ELF-1 (cell line): Measurements from ENCODE around the gene ARHGAP26.
A peak's percentile ranks its signal among the peaks of the same experiment; 100 is the strongest.

ENCODE experiments used
- DNase-seq: peaks from one replicate; pipeline ENCODE4 v3.0.0-alpha.2; 2016; ENCODE audit warnings: low read depth, low spot score

The ARHGAP26 gene

GRCh38 chr5:143059976-143060765 lies 290.0 kb downstream of the ARHGAP26 start:
- DNase-seq, result no peak

GRCh38 chr5:143061161-143061945 lies 291.2 kb downstream of the ARHGAP26 start:
- DNase-seq, result no peak

DNA sequence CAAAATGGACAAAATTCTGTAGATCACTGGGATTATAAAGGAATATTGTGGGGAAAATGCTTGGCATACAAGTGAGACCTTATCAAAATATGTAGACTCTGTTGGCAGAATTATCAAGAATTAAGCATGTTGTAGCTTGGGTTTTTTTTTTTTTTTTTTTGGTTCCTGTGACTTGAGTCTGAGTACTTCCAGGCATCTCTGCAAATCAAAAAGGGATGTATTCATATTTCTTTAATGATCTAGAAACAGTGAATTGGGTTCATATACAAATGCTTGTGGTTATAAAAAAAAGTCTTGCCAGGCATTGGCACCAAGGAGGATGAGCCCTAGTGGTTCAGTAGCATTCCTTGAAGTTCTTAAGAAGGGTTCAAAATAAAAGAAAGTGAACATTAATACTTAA lies 292.2 kb downstream of the ARHGAP26 start:
- no peak for DNase-seq

- peak; percentile 17 for DNase-seq
Observed at GRCh38 chr5:143063175-143063970, 293.2 kb downstream of the ARHGAP26 start.

DNA sequence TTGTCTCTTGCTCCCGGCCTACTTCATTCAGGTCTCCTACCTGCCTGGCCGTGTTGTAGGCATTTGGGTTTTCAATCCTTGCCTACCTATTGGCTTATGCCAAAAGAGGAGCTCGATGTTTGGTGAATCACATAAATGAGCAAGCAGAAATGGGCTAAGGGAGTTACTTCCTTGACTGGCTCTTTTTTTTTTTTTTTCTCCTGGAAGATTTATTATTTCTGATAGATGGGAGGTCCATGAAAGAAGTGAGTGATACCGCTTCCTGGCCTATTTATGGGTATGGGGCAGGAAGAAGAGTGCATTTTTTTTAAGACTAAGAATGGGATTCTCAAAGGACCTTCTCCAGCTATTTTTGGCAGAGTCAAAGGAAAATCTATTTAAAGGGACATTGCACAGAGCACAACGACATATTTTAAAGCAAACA lies 294.1 kb downstream of the ARHGAP26 start:
- no peak for DNase-seq

DNA sequence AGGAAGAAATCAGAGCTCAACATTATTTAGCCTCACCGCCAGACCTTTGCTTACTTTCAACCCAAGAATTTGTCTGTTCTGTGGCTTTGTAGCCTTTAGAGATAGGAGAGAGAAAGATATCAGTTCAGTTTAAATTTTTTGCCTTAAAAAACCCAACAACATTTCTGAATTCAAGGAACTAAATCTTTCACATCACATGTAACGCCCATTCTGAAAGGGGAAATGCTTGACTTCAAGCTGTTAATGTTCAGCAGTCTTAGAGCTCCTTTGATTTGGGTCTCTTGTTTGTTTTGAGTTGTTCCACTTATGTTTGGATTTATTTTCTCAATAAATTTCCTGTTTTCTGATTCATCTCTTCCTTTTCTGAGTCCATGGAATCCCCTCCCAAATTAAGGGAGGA lies 294.5 kb downstream of the ARHGAP26 start:
- DNase-seq, result no peak

DNA sequence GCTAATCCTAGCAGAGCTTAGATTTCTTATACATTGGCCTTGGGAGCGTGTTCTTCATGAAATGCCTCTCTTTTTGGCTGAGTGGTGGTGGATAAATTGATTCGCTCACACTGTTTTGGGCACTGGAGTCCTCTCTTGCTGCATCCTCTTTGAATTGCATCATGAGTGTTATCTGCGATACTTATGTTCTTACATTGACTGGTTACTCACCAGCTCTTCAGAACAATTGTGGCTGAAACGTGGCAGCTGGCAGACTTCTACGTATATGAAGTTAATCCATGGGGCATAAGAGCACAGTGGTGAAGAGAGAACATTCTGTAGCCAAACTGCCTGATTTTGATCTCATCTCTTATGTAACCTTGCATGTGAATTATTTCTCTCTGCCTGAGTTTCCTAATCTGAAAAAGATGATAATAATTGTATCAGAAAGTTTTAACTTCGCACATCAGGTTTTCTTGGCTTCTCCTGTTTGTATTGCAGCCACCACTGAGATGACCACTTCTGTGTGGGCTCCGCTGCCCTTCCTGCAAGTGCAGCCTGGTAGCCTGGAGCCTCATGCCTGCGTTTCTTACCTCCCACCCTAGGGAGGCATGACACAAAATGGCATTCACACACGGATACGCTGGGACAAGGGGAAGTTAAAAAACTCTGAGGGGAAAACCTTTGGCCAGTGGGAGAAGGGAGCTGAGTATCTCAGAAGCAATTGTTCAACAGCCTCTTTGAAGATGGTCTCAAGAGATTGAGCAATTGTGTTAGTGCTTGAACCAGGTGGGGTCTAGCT lies 295.2 kb downstream of the ARHGAP26 start:
- no peak for DNase-seq

- DNase-seq, result no peak
Observed at GRCh38 chr5:143065996-143066522, 295.9 kb downstream of the ARHGAP26 start.

GRCh38 chr5:143066556-143067281 lies 296.5 kb downstream of the ARHGAP26 start:
- no peak for DNase-seq

DNA sequence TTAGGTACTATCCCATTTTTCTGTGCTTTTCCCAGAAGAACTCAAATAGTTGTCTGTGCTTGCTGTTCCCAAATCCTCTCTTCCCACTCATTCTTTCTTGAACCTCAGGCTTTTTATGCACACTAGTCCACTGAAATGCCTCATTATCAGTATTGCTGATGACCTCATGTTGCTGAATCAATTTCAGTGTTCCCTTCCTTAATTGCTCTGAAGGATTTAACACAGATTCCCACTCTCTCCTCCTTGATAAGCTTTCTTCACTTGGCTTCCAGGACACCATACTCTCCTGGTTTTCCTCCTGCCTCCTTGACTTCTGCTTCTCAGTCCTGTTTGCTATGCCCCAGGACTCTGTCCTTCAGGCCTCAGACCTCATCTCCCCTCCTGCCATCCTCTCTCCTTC lies 298.5 kb downstream of the ARHGAP26 start:
- DNase-seq, result no peak

GRCh38 chr5:143071927-143072326 lies 301.8 kb downstream of the ARHGAP26 start:
- no peak for DNase-seq

DNA sequence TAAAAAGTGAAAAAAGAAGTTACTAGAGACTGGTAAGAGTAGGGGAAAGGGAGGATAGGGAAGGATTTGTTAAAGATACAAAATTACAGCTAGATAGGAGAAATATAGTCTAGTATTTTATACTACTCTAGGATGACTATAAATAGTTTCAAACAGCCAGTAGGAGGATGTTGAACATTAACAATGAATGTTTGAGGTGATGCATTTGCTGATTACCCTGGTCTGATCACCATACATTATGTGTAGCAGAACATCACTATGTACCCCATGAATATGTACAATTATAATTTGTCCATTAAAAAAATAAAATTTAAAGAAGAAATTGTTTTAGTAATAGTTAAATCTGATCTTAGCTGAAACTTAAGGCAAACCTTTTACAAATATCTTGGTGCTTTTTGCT lies 302.6 kb downstream of the ARHGAP26 start:
- DNase-seq, result no peak

DNA sequence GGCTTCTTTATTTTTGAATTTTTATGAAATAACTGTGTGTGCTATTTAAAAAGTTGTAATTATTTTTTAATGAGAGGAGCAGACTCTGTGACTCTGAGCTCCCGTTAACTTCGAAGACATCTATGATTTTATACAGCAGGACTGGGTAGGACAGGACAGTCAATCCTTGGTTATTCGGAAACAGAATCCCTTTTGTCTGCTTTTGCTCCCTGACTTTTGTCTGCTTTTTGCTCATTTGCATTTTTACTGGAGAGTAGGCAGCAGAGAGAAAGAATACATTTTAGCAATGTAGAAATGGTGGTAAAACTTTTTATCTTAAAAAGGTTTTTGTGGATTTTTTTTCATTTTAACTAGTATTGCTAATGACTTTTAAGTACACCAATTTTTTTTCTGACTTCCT lies 303.6 kb downstream of the ARHGAP26 start:
- no peak for DNase-seq

- DNase-seq, result no peak
Observed at GRCh38 chr5:143074414-143074996, 304.3 kb downstream of the ARHGAP26 start.

GRCh38 chr5:143076377-143076776 lies 306.2 kb downstream of the ARHGAP26 start:
- no peak for DNase-seq

DNA sequence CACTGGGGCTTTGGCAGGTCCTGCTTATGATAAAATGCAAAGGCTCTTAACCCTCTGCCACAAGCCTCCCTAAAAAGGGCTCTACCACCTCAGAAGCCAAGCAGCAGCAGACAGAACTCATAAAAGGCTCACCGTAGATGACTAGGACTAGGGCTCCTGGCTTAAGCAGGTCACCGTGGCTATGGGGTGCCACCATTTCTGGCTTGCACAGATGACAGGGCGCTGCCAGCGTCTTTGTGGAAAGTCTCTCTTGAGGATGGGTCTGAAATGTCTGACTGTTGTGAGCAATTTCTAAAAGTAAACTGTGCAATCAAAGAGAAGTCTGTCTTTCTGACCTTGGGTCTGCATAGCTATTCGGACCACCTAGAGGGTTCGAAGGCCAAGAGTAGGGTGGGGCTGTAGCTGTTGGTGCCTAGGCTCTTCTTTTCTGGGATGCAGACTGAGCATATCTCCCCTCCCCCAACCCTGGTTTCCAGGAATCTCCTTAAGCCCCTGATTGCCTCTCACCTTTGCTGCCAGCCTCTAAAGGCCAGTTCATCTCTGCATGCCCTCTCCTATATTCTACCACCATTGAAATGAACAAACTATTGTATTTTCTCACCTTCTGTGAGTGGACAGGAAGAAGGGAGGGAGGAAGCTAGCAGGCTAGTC lies 307.4 kb downstream of the ARHGAP26 start:
- no peak for DNase-seq

DNA sequence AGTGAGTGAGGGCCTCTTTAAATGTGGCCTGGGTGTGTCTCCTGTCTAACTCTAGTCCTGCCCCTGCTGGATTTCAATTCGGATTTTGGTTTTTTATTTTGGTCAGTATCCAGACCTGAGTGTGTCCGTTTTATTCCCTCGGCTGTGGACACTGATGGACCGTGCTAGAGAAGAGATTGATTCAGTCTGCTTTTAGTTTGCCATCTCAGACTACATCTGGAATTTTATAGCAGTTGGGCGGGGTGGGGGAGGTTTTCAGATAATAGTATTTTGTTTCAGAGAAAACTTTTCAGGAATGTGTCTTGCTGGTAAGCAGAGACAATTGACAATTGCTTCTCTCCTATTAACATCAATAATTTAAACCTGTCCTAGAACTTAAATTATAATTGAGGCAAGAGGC lies 308.1 kb downstream of the ARHGAP26 start:
- DNase-seq, result no peak

DNA sequence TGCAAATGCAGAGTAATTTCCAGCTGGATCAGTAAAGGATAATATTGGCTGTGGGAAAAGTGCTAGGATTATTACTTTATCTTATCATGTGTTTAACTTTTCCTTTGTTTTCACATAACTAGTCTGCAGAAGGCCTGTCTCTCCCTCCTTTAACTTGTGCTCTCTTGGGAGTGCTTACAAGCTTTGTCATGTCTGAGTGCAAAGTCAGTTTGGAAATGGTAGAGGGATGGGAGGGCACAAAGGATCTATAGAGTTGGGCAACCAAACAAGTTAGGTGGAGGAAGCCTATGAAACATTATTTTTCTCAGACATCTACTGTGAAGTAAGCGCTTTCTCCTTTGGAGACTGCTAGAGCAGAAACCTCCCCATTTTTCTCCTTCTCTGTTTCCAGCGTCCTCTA lies 308.8 kb downstream of the ARHGAP26 start:
- DNase-seq, result no peak

- no peak for DNase-seq
Observed at GRCh38 chr5:143080407-143080806, 310.2 kb downstream of the ARHGAP26 start.

DNA sequence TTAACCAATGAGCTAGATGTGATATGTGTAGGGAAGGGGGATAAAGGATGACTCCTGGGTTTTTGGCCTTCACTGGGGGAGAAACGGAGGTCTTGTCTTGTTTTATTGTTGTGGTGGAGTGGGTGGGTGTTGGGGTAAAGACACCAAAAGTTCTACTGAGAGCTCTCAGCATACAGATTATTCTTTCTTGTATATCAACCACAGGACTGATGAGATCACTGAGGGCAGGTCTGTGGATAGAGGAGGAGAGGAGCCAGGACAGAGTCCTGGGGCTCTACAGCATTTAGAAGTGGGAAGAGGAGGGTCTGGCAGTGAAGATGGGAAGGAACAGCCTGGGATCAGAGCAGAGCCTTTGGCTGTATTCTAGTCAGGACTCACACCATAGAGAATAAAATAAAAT lies 310.8 kb downstream of the ARHGAP26 start:
- no peak for DNase-seq
